NCI-H1694 (cell line): ENCODE measurements around the gene THRB.

Experiments
- DNase-seq: peaks from one replicate; lab custom pipeline; 2025; lab: John Stamatoyannopoulos, UW

The THRB gene

DNA sequence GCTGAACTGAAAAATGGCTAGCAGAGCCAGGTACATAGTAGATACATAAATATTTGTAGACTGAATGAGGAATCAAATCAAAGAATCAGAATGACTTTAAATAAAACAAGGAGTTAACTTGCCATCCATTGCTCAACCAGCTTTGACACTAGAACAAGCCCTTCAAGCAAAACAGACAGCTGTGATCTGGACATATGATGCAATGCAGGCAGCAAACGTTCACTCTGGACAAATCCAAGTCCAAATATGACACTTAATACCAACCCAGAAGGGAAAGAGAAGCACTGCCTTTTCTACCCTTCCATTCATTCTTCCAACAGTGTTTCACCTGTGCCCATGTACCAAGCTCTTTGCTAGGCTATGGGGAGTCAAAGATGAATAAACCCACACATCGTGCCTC, 4.5 kb downstream of the THRB start:
- DNase-seq, result no peak

DNA sequence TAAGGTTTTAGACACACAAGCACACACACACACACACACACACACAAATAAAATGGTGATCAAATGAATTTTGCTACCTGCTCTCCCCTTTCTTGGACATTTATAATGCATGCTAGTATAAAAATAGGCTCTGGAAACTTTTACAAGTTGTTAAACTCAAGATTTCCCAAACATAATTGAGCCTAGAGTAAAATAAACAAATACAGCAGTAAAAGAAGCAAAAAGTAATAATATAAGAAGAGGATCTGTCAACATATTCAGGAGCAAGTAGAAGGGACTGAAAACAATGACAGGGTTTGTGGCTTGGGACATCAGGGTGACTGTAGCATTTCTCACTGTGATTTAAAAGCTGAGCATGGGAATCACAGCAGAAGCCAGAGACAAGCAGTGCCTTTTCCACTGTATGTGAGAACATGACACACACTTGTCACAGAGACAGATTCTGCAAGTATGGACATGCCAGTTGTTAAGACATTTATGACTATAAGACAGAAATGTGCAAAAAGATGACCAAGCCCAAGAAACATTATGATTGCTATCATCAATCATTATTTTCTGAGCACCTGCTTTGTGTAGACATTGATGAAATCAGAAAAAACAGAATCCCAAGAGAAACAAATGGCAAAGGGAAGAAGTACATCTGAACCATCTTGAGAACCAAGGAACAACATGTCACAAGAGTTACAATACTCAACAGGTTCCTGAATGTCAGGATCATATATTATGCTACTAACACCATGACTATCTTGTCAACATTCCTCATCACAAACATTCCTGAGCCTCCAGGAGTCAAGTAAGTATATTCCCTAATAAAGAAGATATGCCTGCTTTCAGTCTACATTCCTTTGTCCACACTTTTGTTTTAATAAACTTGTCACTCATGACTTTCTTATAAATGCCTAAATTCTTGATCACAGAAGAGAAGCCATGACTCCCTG, 7.1 kb downstream of the THRB start:
- DNase-seq, result no peak

DNA sequence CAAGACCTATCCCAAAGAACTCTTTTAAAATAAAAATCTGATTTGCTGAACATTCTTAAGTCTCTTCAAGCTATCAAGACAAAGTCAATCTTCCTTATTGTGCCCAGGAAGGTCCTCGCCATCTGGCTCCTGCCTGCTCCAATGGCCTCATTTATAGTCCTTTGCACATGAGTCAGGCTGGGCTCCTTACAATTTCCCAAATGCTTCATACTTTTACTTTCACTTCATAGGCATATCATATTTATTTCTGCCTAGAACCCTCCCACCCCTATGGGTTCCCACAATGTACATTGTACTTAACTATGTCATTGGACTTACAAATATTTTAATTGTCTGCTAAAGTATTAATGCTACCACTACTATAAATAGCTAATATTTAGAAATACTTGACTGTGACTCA, 9.1 kb downstream of the THRB start:
- DNase-seq, result no peak

DNA sequence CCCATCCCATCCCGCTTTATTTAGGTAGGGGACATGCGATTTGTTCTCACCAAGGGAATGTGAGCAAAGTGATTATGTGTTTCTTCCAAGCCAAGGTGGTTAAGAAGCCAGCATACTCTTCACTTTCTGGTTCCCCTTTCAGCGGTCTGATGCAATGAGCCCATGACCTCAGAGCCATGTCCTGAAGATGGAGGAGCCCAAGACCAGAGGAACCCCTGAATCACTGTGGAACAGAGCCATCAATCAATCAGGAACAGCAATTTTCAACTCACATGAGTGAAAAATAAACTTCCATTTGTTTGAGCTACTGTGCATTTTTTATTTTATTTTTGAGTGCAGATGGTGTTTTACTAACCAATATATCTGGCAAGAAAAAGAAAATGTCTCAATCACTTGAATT, 10.8 kb downstream of the THRB start:
- no peak for DNase-seq

DNA sequence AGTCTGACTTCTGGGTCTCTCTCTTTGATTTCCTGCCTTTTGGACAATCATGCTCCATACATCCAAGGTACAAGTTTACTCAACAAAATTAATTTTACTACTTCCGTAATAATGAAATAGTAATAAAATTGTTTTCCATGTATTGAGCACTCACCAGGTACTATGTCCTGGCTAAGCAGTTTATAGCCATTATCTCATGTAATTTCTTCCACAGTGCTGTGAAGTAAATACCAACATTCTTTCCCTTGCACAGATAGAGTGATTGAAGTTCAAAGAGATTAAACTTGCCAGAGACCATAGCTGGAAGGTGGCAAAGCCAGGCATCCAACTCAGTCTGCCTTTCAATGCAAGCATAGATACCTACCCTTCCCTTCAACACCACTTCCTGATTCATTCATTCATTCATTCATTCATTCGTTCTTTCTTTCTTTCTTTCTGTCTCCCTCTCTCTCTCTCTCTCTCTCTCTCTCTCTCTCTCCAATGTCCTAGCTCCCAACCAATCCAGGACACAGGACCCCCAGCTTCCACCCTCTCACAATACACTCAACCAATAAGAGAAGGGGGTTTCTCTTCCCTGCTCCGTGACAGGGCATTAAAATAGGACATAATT, 12.4 kb downstream of the THRB start:
- no peak for DNase-seq

DNA sequence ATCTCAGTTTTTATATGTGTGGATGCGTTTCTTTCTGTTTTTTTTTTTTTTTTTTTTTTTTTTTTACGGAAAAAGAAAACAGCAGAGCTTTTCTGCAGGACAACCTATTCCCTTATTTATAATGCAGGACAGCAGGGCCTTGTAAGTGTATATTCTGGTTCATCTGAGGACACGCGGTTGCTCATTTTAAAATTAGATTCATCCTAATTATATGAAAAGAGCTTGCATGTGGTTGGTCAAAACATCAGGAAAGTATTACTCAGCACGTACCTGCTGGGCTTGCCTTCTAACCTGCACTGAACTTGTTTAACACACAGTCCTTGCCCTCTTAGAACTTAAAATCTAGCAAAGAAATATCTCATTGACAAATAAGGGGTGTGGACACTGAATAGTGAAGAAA, 13.5 kb downstream of the THRB start:
- DNase-seq, result no peak

DNA sequence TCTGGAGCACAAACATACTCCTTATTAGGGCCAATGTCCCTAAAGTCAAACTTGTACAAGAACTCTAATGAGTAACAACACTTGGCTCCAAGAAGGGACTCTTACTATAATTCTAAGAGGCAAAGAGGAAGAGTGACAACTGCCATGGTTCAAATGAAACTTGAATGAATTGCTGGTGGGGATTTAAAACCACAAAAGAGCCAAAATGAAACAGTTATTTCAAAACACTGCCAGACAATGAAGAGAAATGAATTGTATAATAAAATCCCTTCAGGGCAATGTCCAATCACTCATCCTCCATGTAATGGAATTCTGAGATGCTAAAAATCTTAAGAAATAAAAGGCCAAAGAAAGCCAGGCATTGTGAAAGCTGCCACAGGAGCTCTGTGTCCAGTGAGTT, 14.2 kb downstream of the THRB start:
- no peak for DNase-seq

DNA sequence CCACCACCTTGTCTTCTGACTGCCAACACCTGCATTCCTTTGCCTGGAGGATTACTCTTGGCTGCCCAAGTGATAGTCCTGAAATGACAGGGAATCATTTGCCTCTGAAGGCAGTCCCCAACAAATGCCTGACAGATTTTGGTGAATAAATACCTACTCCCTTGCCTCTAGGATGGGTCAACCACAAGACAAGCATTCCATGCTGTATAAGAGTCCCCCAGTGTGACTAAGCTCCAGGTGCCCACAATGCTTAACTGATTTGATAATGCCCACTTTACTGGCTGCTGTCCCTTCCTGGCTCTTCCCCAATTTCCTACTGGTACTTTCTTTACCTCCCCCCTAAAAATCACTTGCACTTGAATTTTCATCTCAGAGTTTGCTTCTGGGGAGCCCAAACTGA, 14.8 kb downstream of the THRB start:
- DNase-seq, result no peak

DNA sequence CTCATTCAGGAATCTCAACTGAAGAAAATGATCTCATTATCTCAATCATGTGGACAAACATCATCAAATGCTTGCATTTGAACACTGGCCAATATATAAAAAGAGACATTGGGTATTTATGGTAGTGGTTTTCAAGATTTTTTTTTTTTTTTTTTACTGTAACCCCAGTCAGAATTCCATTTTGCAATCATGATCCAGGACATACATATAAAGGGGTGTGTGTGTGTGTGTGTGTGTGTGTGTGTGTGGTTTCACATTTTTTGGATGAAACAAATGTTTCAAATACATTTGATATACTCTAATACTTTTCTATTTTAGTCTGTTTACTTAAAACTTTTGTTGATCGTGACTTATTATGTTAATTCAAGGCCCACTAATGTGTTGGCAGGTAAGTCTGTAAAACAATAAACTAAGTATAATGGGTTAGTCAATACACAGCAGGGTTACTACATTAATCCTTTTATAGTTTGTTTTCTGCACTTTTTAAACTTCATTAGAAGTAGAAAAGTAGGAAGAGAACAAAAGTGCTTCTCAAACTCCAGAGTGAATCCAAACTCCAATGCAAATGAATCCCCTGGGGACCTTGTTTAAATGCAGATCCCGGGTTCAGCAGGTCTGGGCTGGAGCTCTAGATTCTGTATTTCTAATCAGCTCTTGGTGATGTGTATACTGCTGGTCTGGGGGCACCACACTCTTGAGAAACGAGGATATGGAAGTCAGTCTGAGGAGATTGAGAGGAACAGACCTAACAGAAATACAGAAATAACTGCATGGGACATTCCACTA, 17.6 kb downstream of the THRB start:
- DNase-seq, result no peak

DNA sequence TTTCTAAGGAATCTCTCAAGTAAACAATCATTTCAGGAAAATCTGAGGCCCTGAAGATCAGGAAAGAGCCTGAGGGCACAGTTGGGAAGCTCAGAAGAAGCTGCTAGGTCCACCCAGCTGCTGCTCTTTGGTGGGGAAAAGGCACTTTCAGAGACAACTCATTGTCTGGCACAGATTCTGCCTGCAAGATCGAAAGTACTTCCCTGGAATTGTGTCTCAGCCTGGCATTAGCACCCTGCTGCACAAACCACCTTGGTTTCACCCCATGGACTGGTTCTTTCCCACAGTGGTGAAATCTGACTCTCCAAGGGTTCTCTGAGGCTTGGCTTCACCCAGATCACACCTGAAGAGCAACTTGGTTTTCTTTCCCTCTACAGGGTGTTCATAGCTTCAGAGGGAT, 18.7 kb downstream of the THRB start:
- DNase-seq, result no peak

DNA sequence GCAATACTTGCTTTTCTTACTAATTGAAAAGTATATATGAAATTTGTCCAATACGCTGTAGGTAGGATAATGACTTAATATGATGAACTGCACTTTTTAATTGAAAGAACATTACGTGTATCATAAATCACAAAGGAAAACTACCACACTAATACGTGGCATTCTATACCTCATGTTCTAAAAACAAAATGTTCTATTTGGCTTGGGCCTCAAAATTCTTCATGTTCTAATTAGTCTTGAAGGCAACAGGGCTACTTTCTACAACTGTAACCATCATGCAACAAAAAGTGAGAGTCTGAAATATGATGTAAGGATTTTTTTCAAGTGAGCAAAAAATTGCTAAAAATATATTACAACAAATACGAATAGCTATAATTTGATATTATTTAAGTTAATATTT, 19.8 kb downstream of the THRB start:
- no peak for DNase-seq

DNA sequence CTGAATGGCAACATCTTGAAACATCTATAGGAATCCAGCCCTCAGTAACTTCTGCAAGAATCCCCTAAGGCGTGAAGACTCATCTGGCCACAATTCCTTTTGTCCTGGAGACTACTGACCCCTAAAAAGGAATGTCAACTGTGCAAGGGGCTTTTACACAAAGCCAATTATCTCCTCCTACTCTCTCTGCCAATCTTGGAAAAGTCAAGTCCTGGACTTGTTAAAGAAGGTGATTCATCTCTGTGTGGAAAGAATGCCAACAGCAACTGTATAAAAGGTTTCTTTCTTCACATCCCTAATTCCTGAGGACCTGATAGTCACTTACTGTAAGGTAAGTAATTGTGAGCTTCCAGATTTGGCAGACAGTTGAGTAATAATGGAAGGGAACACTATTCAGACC, 22.3 kb downstream of the THRB start:
- no peak for DNase-seq

DNA sequence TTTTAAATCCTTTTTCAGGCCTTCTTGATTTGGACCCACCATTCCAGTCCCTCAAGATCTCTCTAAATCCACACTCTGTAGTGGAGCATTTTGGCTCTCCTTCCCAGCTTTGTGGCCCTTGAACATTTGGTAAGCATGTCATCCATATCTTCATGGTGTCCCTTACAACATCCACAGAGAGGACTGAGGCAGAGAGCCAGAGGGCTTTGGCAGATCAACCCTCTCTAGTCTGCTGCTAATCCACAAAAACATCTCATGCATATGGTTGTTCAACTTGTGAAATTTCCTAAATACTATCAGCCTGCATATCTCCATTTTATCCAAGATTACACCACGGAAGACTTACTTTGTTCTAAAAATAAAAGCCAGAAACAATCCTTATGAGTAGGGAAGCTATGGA, 23.2 kb downstream of the THRB start:
- no peak for DNase-seq

DNA sequence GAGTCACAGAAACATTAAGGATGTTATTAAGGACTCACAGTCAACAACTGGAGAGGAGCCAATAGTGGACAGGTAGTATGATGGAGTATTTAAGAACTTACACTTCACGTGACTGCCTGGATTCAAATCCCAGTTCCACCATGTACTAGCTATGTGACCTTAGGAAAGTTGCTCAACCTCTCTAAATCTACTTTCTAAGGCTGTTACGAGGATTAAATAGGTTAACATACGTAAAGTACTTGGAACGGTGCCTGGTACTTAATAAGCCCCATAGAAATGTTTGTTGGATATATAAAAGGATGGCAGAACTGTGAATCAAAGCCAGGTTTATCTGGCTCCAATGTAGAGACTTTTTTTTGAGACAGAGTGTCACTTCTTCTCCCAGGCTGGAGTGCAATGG, 24.4 kb downstream of the THRB start:
- DNase-seq, result no peak

DNA sequence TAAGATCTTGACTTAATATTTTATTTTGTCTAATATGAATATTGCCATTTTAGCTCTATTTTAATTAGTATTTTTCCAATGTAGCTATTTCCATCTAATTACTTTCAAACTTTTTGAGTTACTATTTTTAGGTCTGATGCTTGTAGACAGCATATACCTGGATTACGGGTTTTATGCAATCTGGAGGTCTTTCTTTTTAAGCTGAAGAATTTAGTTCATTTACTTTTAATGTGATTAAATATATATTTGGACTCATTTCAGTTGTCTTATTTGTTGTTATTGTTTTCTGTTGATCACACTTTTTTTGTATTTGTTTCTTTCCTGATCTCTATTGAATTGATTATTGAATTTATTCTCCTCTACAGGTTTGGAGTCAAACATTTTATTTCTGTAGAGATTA, 30.3 kb downstream of the THRB start:
- DNase-seq, result no peak

DNA sequence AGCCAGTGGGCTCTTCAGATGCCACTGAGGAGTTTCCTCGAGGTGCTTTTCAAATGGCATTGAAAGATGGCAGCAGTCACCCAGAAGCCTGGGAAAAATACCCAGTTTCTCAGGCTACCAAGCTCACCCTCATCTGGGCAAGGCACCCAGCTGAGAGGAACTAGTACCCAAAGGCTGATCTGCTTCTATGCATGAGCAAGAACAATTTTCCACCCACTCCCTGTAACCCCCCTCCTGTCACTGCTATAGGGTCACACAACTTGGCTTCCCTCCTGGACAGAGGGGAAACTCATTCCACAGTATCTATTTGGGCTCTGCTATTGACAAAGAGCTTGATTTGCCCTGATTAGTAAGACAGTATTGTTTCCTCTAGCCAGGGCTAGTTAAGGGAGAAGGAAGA, 31.9 kb downstream of the THRB start:
- no peak for DNase-seq

DNA sequence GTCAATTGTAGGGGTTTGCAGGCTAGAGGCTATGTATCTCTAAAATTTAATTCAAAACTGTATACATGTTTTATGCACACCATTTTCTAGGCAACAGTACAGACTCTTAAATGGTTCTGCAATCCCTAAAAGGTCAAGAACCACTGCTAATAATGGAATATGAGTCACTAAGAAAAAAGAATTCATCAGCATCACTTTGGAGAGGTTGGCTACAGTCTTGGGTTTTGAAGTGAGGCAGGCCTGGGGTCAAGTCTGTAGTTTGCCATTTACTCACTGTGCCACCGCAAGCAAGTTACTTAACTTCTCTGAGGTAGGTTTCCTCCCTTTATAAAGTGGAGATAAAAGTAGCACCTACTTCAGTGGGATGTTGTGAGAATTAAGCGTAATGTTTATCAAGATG, 33.7 kb downstream of the THRB start:
- no peak for DNase-seq

DNA sequence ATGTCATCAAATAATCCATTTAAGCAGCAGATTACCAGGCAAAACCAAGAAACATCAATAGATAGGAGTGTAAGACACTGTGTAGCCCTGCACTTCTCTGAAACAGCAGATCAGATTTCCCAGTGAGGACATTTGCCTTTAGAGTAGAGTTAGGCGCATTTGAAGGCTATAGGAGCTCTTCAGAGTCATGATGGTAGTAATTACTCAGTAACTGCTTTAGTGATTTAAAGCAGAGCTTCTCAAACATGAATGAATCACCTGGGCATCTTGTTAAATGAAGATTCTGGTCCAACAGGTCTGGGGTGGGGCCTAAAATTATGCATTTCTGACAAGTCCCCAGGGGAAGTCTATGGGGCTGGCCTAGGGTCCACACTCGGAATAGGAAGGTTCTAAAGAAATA, 36.9 kb downstream of the THRB start:
- no peak for DNase-seq

DNA sequence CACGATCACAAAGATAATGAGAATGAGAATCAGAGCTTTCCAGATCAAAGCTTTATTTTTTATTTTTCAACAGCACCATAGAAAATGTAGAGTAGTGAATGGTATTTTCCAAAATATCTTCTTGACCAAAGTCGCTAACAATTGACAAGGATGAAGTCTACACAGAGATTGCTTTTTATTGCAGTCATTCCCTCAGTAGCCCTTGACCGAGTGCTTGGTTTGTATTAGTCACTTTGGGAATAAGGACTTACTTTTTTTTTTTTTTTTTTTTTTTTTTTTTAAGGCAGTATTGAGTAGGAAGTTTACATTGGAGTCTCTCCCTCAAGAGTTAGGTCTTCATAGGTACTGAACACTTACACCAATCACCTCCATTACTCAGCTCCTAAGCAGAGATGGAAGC, 39.8 kb downstream of the THRB start:
- DNase-seq, result no peak

DNA sequence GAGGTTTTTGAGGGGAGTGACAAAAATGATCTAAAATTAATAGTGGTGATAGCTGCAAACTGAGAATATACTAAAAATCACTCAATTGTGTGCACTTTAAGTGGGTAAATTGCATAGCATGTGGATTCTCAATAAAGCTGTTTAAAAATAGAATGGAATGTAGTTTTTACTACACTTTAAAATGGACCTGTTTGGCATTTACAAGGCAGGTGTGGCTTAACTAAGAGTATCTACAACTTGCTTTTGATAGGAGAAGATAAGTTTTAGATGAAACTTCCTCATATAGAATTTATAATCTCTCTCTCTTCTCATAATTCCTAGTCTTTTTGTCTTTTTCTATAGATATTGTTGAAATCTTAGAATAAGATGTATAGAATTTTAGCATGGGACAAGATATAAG, 40.3 kb downstream of the THRB start:
- no peak for DNase-seq

DNA sequence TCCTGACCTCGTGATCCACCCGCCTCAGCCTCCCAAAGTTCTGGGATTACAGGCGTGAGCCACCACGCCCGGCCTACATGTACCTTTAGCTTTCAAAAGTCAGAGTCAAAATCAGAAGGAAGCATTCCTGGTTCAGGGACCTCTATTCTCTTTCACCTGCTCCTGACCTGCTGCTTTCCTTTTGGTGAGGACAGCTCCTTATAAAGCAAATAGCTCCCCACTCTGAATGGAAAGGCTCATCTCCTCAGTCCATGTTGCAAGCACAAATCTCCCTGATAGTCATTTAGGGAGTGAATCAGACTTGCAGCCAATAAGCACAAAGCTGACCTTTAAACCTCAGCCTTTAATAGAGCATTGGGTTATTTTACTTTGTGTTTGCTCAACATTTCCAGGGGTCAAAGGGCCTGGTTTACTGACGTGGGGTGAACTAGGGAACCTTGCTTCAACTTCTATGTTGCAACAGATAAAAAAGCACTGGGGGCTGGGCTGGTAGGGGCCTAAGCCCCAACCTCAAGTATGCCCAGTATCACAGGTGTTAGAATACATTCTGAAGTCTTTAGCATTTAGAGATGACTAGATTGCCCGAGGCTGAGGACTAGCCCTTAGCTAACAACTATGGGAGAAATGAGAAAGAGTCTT, 43.1 kb downstream of the THRB start:
- no peak for DNase-seq

DNA sequence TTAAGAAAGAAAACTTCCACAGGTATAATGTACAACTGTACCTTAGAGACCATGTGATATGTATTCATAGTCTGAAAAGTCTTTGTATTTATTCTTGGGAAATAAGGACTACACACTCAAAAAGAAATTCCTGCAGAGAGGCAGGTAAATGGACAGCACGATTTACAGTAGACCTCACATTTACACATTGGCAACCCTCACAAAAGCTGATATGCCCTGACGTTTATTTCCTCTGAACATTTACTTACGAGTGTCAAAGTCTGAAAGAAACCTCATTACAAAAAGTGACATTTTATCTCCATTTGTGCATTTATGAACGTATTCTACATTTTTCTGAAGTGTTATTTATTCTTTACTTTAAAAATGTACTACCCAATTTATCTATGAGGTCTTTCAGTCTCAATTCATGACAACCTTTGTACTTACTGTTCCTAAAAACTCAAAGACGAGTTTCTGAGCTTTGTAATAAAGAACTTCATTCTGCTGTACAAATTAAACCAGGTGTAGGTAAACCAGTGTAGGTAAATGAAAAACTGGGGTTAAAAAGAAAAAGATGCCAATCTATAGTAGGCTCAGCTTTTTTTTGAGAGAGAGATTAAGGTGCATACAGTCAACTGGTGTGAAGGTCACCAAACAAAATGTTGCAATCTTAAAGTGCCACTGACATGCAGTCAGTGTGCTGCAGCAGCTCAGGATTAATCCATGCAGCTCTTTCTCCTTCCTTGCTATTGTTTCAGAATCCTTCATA, 44.3 kb downstream of the THRB start:
- DNase-seq, result no peak
